Activated CD4-positive, alpha-beta T cell treated with anti-CD3 and anti-CD28 coated beads, Interleukin-2, amount 10 ng/mL, durations not matched to agents 7 days and 5 days (primary cell): ENCODE results near the gene CD72. TPM values are rescaled to one million over a fixed set of nuclear protein-coding genes. Genes with fewer than 3 reads are reported as not detected.
"Not testable (repeated sequence)": the region's sequence is repeated elsewhere in the genome, so short reads cannot be mapped to it uniquely, and the experiment has no call there.

Experiments used
- CTCF ChIA-PET: fragments of 350-600 bp; sonication (Branson Sonifier 250); formaldehyde crosslinking; loops from one replicate; lab custom pipeline; 2021; ENCODE audit warnings: antibody characterized with exemption; lab: Charles Lee
- POLR2A ChIA-PET: fragments of 350-600 bp; sonication (Branson Sonifier 250); formaldehyde crosslinking; loops from one replicate; lab custom pipeline; 2021; ENCODE audit warnings: antibody characterized with exemption; lab: Charles Lee
- DNase-seq: peaks from one replicate; pipeline ENCODE4 v3.0.0-alpha.2; 2020
- H3K27ac Mint-ChIP-seq: one replicate; pipeline ENCODE4 v1.8.0; 2021; ENCODE audit warnings: mild to moderate bottlenecking, moderate library complexity, mixed read lengths
- H3K27me3 Mint-ChIP-seq: one replicate; pipeline ENCODE4 v1.8.0; 2021; ENCODE audit warnings: mixed read lengths
- H3K36me3 Mint-ChIP-seq: one replicate; pipeline ENCODE4 v1.8.0; 2021; ENCODE audit warnings: low read depth, mixed read lengths
- H3K4me1 Mint-ChIP-seq: one replicate; pipeline ENCODE4 v1.8.0; 2021; ENCODE audit warnings: mixed read lengths
- H3K4me3 Mint-ChIP-seq: one replicate; pipeline ENCODE4 v1.8.0; 2021; ENCODE audit warnings: mild to moderate bottlenecking, moderate library complexity, mixed read lengths
- H3K9me3 Mint-ChIP-seq: one replicate; pipeline ENCODE4 v1.8.0; 2021; ENCODE audit warnings: mixed read lengths
- total RNA-seq, 2 experiments: library from RNA; stranded (reverse); gene quantifications; one replicate each; pipeline ENCODE4 v1.2.3, GENCODE V29; 2021

Gene CD72
- total RNA-seq, 2 experiments from 2014 or later: 5.4 to 7.1 TPM

- DNase-seq: no peak
- no peaks in the 10 kb centered on the region for H3K27me3 Mint-ChIP-seq
- no peak overlapping the region for H3K27ac Mint-ChIP-seq
- peaks cover 4% of the 10 kb centered on the region for H3K9me3 Mint-ChIP-seq
- ChIA-PET CTCF (interaction anchor here (0.6 to 1.5 kb wide), 5 partner anchors 11 to 282 kb away, joined by 3 to 10 read pairs (median 3); partner anchors contain the start of genes CCDC107 and RMRP), POLR2A (interaction anchor here (0.7 kb wide), 1 partner anchor 210 kb away, joined by 3 read pairs; no protein-coding TSS in a partner anchor)
- H3K4me1 Mint-ChIP-seq: peaks cover 22% of the 10 kb centered on the region
- no peaks in the 10 kb centered on the region for H3K36me3 Mint-ChIP-seq
- no peak overlapping the region for H3K4me3 Mint-ChIP-seq
These were observed 18.2 kb downstream of the CD72 start for GRCh38 chr9:35599763-35600604.

GRCh38 chr9:35598866-35599590, 19.2 kb downstream of the CD72 start:
- Mint-ChIP-seq H3K36me3 (peaks cover 5% of the 10 kb centered on the region), H3K4me3 (no peak overlapping the region), H3K4me1 (peaks cover 16% of the 10 kb centered on the region), H3K27ac (no peak overlapping the region), H3K9me3 (peaks cover 7% of the 10 kb centered on the region), H3K27me3 (no peaks in the 10 kb centered on the region)
- POLR2A ChIA-PET: interaction anchor here (0.7 kb wide), 1 partner anchor 211 kb away, joined by 3 read pairs; no protein-coding TSS in a partner anchor
- no peak for DNase-seq
- CTCF ChIA-PET: interaction anchor here (1.2 to 1.5 kb wide), 4 partner anchors 11 to 283 kb away, joined by 3 to 10 read pairs (median 4); partner anchors contain the start of genes CCDC107 and RMRP

- H3K27ac Mint-ChIP-seq, H3K4me3 Mint-ChIP-seq, H3K4me1 Mint-ChIP-seq, CTCF ChIA-PET, H3K27me3 Mint-ChIP-seq, DNase-seq, POLR2A ChIA-PET: not testable (repeated sequence)
- Mint-ChIP-seq H3K9me3 (peaks cover 21% of the 10 kb centered on the region), H3K36me3 (peaks cover 14% of the 10 kb centered on the region)
These were observed 21.3 kb downstream of the CD72 start for GRCh38 chr9:35596907-35597306.

- H3K27me3 Mint-ChIP-seq: no peaks in the 10 kb centered on the region
- H3K9me3 Mint-ChIP-seq: peaks cover 23% of the 10 kb centered on the region
- DNase-seq: no peak
- POLR2A ChIA-PET: no interaction called here
- CTCF ChIA-PET: interaction anchor here (1.7 kb wide), 1 partner anchor 9 kb away, joined by 5 read pairs; no protein-coding TSS in a partner anchor
- no peak overlapping the region for H3K27ac Mint-ChIP-seq
- H3K4me1 Mint-ChIP-seq: no peaks in the 10 kb centered on the region
- no peak overlapping the region for H3K4me3 Mint-ChIP-seq
- H3K36me3 Mint-ChIP-seq: peaks cover 14% of the 10 kb centered on the region
These were observed 23.7 kb downstream of the CD72 start for GRCh38 chr9:35594471-35594870.

- ChIA-PET POLR2A (no interaction called here), CTCF (interaction anchor here (0.7 to 1.7 kb wide), 3 partner anchors 10 to 326 kb away, joined by 3 to 5 read pairs (median 5); no protein-coding TSS in a partner anchor)
- H3K9me3 Mint-ChIP-seq: peaks cover 28% of the 10 kb centered on the region
- no peaks in the 10 kb centered on the region for H3K4me1 Mint-ChIP-seq
- H3K4me3 Mint-ChIP-seq: no peak overlapping the region
- H3K27me3 Mint-ChIP-seq: no peaks in the 10 kb centered on the region
- no peak overlapping the region for H3K27ac Mint-ChIP-seq
- no peak for DNase-seq
- H3K36me3 Mint-ChIP-seq: peaks cover 14% of the 10 kb centered on the region
These were observed 24.6 kb downstream of the CD72 start for GRCh38 chr9:35593581-35593980.

- H3K36me3 Mint-ChIP-seq, POLR2A ChIA-PET, DNase-seq, H3K4me3 Mint-ChIP-seq, H3K4me1 Mint-ChIP-seq, H3K27ac Mint-ChIP-seq, H3K27me3 Mint-ChIP-seq: not testable (repeated sequence)
- CTCF ChIA-PET: interaction anchor here (0.7 to 1.5 kb wide), 2 partner anchors 15 to 561 kb away, joined by 3 to 4 read pairs; no protein-coding TSS in a partner anchor
- H3K9me3 Mint-ChIP-seq: peaks cover 31% of the 10 kb centered on the region
These were observed 29.7 kb downstream of the CD72 start for GRCh38 chr9:35588506-35588905.

GRCh38 chr9:35584681-35585080, 33.5 kb downstream of the CD72 start:
- H3K4me3 Mint-ChIP-seq, H3K4me1 Mint-ChIP-seq, H3K27ac Mint-ChIP-seq, DNase-seq, H3K27me3 Mint-ChIP-seq, POLR2A ChIA-PET: not testable (repeated sequence)
- CTCF ChIA-PET: interaction anchor here (0.6 kb wide), 1 partner anchor 435 kb away, joined by 3 read pairs; no protein-coding TSS in a partner anchor
- Mint-ChIP-seq H3K36me3 (peaks cover 13% of the 10 kb centered on the region), H3K9me3 (peaks cover 37% of the 10 kb centered on the region)

- CTCF ChIA-PET, DNase-seq: not testable (repeated sequence)
These were observed 34.7 kb downstream of the CD72 start for GRCh38 chr9:35583521-35583920.

GRCh38 chr9:35579659-35580227, 38.5 kb downstream of the CD72 start:
- H3K27me3 Mint-ChIP-seq, H3K4me1 Mint-ChIP-seq, DNase-seq, POLR2A ChIA-PET, H3K27ac Mint-ChIP-seq, H3K4me3 Mint-ChIP-seq: not testable (repeated sequence)
- peaks cover 14% of the 10 kb centered on the region for H3K36me3 Mint-ChIP-seq
- CTCF ChIA-PET: interaction anchor here (1.0 kb wide), 1 partner anchor 19 kb away, joined by 3 read pairs; no protein-coding TSS in a partner anchor
- peaks cover 31% of the 10 kb centered on the region for H3K9me3 Mint-ChIP-seq

More at GRCh38 chr9:35583521-35583920, 34.7 kb downstream of the CD72 start:
- H3K4me3 Mint-ChIP-seq, H3K27ac Mint-ChIP-seq, POLR2A ChIA-PET, H3K27me3 Mint-ChIP-seq, H3K4me1 Mint-ChIP-seq: not testable (repeated sequence)
- H3K9me3 Mint-ChIP-seq: peaks cover 37% of the 10 kb centered on the region
- H3K36me3 Mint-ChIP-seq: peaks cover 15% of the 10 kb centered on the region

GRCh38 chr9:35579130-35579529, 39.1 kb downstream of the CD72 start:
- Mint-ChIP-seq H3K9me3 (peaks cover 31% of the 10 kb centered on the region), H3K4me1 (no peaks in the 10 kb centered on the region), H3K4me3 (no peak overlapping the region), H3K36me3 (peaks cover 14% of the 10 kb centered on the region), H3K27ac (no peak overlapping the region), H3K27me3 (no peaks in the 10 kb centered on the region)
- DNase-seq: no peak
- ChIA-PET CTCF (interaction anchor here (0.9 to 2.2 kb wide), 2 partner anchors 10 to 26 kb away, joined by 3 to 8 read pairs; no protein-coding TSS in a partner anchor), POLR2A (no interaction called here)

GRCh38 chr9:35577486-35577885, 40.7 kb downstream of the CD72 start:
- ChIA-PET CTCF (interaction anchor here (2.2 kb wide), 1 partner anchor 24 kb away, joined by 8 read pairs; no protein-coding TSS in a partner anchor), POLR2A (no interaction called here)
- Mint-ChIP-seq H3K4me3 (no peak overlapping the region), H3K9me3 (peaks cover 31% of the 10 kb centered on the region), H3K4me1 (no peaks in the 10 kb centered on the region), H3K27me3 (no peaks in the 10 kb centered on the region), H3K27ac (no peak overlapping the region), H3K36me3 (peaks cover 14% of the 10 kb centered on the region)
- no peak for DNase-seq

GRCh38 chr9:35575478-35575877, 42.7 kb downstream of the CD72 start:
- POLR2A ChIA-PET: no interaction called here
- H3K4me3 Mint-ChIP-seq: no peak overlapping the region

More at GRCh38 chr9:35575478-35575877, 42.7 kb downstream of the CD72 start:
- Mint-ChIP-seq H3K4me1 (peaks cover 8% of the 10 kb centered on the region), H3K9me3 (peaks cover 17% of the 10 kb centered on the region), H3K27me3 (no peaks in the 10 kb centered on the region), H3K27ac (no peak overlapping the region), H3K36me3 (peaks cover 8% of the 10 kb centered on the region)
- CTCF ChIA-PET: interaction anchor here (0.9 to 1.2 kb wide), 2 partner anchors 28 to 156 kb away, joined by 3 read pairs; no protein-coding TSS in a partner anchor
- no peak for DNase-seq
